Colonic mucosa (tissue), 4 donors: ENCODE measurements around the gene DCST1. TPM values are rescaled to one million over a fixed set of nuclear protein-coding genes. Genes with fewer than 3 reads are reported as not detected.

ENCODE experiments used
- DNase-seq: peaks from one replicate; pipeline ENCODE4 v3.0.0-alpha.2; 2020
- H3K27ac ChIP-seq: fragments of 200-600 bp; one replicate; pipeline ENCODE4 v1.8.0; 2021
- H3K27me3 ChIP-seq: fragments of 200-600 bp; one replicate; pipeline ENCODE4 v1.8.0; 2021
- H3K36me3 ChIP-seq: fragments of 200-600 bp; one replicate; pipeline ENCODE4 v1.8.0; 2021
- H3K4me1 ChIP-seq: fragments of 200-600 bp; one replicate; pipeline ENCODE4 v1.8.0; 2021; ENCODE audit warnings: mild to moderate bottlenecking
- H3K4me3 ChIP-seq: fragments of 200-600 bp; one replicate; pipeline ENCODE4 v1.8.0; 2021
- H3K9ac ChIP-seq, 2 donors: one replicate each; pipeline ENCODE4 v1.7.0; 2013; ENCODE audit warnings: control low read depth in 2 of 2, low read depth in 2 of 2, low read length in 2 of 2
- H3K9me3 ChIP-seq: fragments of 200-600 bp; one replicate; pipeline ENCODE4 v1.8.0; 2021
- CTCF ChIP-seq: fragments of 200-600 bp; IDR thresholded peaks from one replicate; pipeline ENCODE4 v1.8.0; 2022; ENCODE audit warnings: antibody characterized with exemption, mild to moderate bottlenecking
- intact Hi-C: fragments of 100-400 bp; cut with DNase I; formaldehyde crosslinking; loops from one replicate; pipeline ENCODE4 v1.14.1; 2022
- total RNA-seq, 2 donors: library from RNA; stranded (reverse); fragmentation: NEBNext Ultra II Directional in 1 of 2; extraction: Animal tissue kit (Norgen Biotek cat#: 25700) in 1 of 2; gene quantifications; one replicate each; pipeline ENCODE4 v1.2.1, GENCODE V29; 2021
- donor health status: healthy.
- donor health status: DM: no; HTN: no; CAD: no.
- donor health status: DM: no; HTN: no; CAD: no.

Gene DCST1
- total RNA-seq, 2 donors from 2014 or later = not detected

- no peak for TF ChIP-seq CTCF
- Histone ChIP-seq H3K27ac (peak within 1 kb of the TSS; percentile 95), H3K9me3 (no peaks in the 10 kb centered on the region), H3K27me3 (no peaks in the 10 kb centered on the region), H3K9ac (peak within 1 kb of the TSS; percentile 97 to 100), H3K4me3 (peak within 1 kb of the TSS; percentile 83), H3K4me1 (peaks cover 28% of the 10 kb centered on the region), H3K36me3 (no peaks in the 10 kb centered on the region)
- intact Hi-C loops = no loop called here
- peak; percentile 59 for DNase-seq
These were observed 31.0 kb upstream of the DCST1 start, which contains the start of gene ZBTB7B for GRCh38 chr1:155002464-155003226. ZBTB7B (plus strand) TSS chr1:155002802; CDS start chr1:155014661, 11,859 bp downstream.

GRCh38 chr1:155003227-155003765 is 30.3 kb upstream of the DCST1 start:
- H3K9me3 ChIP-seq = no peaks in the 10 kb centered on the region
- no peak for TF ChIP-seq CTCF
- peak overlapping the region; percentile 94 for H3K27ac ChIP-seq
- H3K27me3 ChIP-seq = no peaks in the 10 kb centered on the region
- peaks cover 34% of the 10 kb centered on the region for H3K4me1 ChIP-seq
- intact Hi-C loops = no loop called here
- H3K36me3 ChIP-seq = no peaks in the 10 kb centered on the region
- DNase-seq = peak; percentile 52
- peak overlapping the region; percentile 97 to 100 for H3K9ac ChIP-seq
- peak overlapping the region; percentile 83 for H3K4me3 ChIP-seq

- intact Hi-C loops = no loop called here
- Histone ChIP-seq H3K27me3 (no peaks in the 10 kb centered on the region), H3K4me1 (peaks cover 34% of the 10 kb centered on the region), H3K27ac (peak overlapping the region; percentile 94), H3K4me3 (peak overlapping the region; percentile 83), H3K9ac (peak overlapping the region; percentile 97 to 100), H3K9me3 (no peaks in the 10 kb centered on the region), H3K36me3 (no peaks in the 10 kb centered on the region)
- DNase-seq = peak; percentile 81
- no peak for TF ChIP-seq CTCF
These were observed 29.8 kb upstream of the DCST1 start for GRCh38 chr1:155003766-155004351.

- Histone ChIP-seq H3K36me3 (no peaks in the 10 kb centered on the region), H3K4me3 (peak overlapping the region; percentile 83), H3K4me1 (peaks cover 33% of the 10 kb centered on the region), H3K27ac (peak overlapping the region; percentile 94), H3K9ac (peak overlapping the region; percentile 97 to 100), H3K27me3 (no peaks in the 10 kb centered on the region), H3K9me3 (no peaks in the 10 kb centered on the region)
- intact Hi-C loops = no loop called here
- DNase-seq = peak; percentile 46
- TF ChIP-seq CTCF = no peak
These were observed 29.1 kb upstream of the DCST1 start for GRCh38 chr1:155004352-155005075.
